ENCODE measurements around the gene PCMTD2. TPM values are rescaled to one million over a fixed set of nuclear protein-coding genes. Genes with fewer than 3 reads are reported as not detected.

Gene PCMTD2
- total and polyA plus RNA-seq, 2 of the 8 experiments (the other 6 are each of a cell fraction or from before 2014, with no cell fraction given) = 21.4 to 55.1 TPM

- H3K4ac ChIP-seq (replicated peaks; ENCODE audit: insufficient read length, low read depth, low read length) = no peak overlapping the region
- 78% methylated on average over 6 of the region's 6 CpGs; no CpG with 5 or more reads in 1 of the 2 experiments for WGBS, 2 experiments (ENCODE audit: extremely low coverage in 1 of 2, insufficient coverage in 1 of 2, insufficient read length in 1 of 2, insufficient replicate concordance in 2 of 2, low coverage in 1 of 2, low lambda C conversion rate in 2 of 2, missing lambda C conversion rate in 1 of 2)
- no peak overlapping the region for H3K23ac ChIP-seq (ENCODE audit: insufficient read length)
- TF ChIP-seq NRF1 (IDR thresholded peaks at IDR 0.05; ENCODE audit: low read depth, low read length) (no peak), GABPA (IDR thresholded peaks at IDR 0.05; ENCODE audit: borderline replicate concordance, insufficient read depth, low read length) (no peak), ZNF274 (IDR thresholded peaks at IDR 0.05; ENCODE audit: borderline replicate concordance, extremely low read depth, low read length) (no peak), KDM5A (IDR thresholded peaks at IDR 0.05; ENCODE audit: low read length) (no peak), YY1 (IDR thresholded peaks at IDR 0.05; ENCODE audit: low read depth, low read length) (no peak), CEBPB (IDR thresholded peaks at IDR 0.05; ENCODE audit: low read depth, low read length) (no peak), TEAD4 (IDR thresholded peaks at IDR 0.05; ENCODE audit: low read depth, low read length) (no peak), E2F6 (IDR thresholded peaks at IDR 0.05) (no peak), CHD1 (IDR thresholded peaks at IDR 0.05; ENCODE audit: low read depth, low read length) (no peak), GTF2F1 (IDR thresholded peaks at IDR 0.05; ENCODE audit: borderline replicate concordance, low read depth, low read length) (no peak), CBX5 (IDR thresholded peaks at IDR 0.05; ENCODE audit: low read depth, low read length) (no peak), SIRT6 (IDR thresholded peaks at IDR 0.05; ENCODE audit: low read length) (no peak), EP300 (IDR thresholded peaks at IDR 0.05; ENCODE audit: borderline replicate concordance in 1 of 2, low read depth in 2 of 2, low read length in 2 of 2) (no peak)
These were observed 4.7 kb downstream of the PCMTD2 start for GRCh38 chr20:64260239-64260638.

More at GRCh38 chr20:64260239-64260638, 4.7 kb downstream of the PCMTD2 start:
- Histone ChIP-seq H3K14ac (ENCODE audit: insufficient read length) (no peak overlapping the region), H3K27ac (ENCODE audit: low read depth, low read length) (no peak overlapping the region), H2BK120ac (replicated peaks; ENCODE audit: low read depth, low read length) (no peak overlapping the region), H4K5ac (ENCODE audit: insufficient read length, low read depth, low read length) (no peak overlapping the region), H3K4me3 (ENCODE audit: extremely low read depth in 1 of 4, insufficient read depth in 2 of 4, low read depth in 3 of 4, low read length in 4 of 4) (no peak overlapping the region), H3K23me2 (ENCODE audit: low read depth, low read length) (peaks cover under 1% of the 10 kb centered on the region; the same call in 1 of the 2 replicates), H3K56ac (replicated peaks; ENCODE audit: insufficient read length, low read depth, low read length) (no peak overlapping the region), H4K8ac (ENCODE audit: extremely low read depth, insufficient read depth, low read length) (no peak overlapping the region), H2BK12ac (ENCODE audit: low read depth, low read length) (no peak overlapping the region), H2AK5ac (ENCODE audit: low read depth, low read length) (no peak overlapping the region), H2BK15ac (ENCODE audit: low read length) (no peak overlapping the region), H3K9me3 (ENCODE audit: insufficient read depth in 2 of 2, low read depth in 1 of 2, low read length in 1 of 2) (no peaks in the 10 kb centered on the region), H3K79me1 (ENCODE audit: low read depth, low read length) (peaks cover 6% of the 10 kb centered on the region), H2BK5ac (ENCODE audit: low read depth, low read length) (no peak overlapping the region), H3K36me3 (ENCODE audit: control insufficient read depth in 2 of 4, insufficient read depth in 4 of 4, low read length in 3 of 4) (peaks cover 0 to 9% (median under 1%) of the 10 kb centered on the region in 4 experiments; a peak in 2 of 8 replicates), H3K4me1 (replicated peaks in 1 of 4; ENCODE audit: control insufficient read depth in 3 of 4, insufficient read depth in 4 of 4, low read length in 3 of 4) (peaks cover 2 to 13% (median 7%) of the 10 kb centered on the region in 4 experiments; a peak in 6 of 7 replicates), H3K9ac (replicated peaks in 1 of 4; ENCODE audit: extremely low read depth in 1 of 4, low read depth in 3 of 4, low read length in 3 of 4) (no peak overlapping the region), H4K91ac (replicated peaks; ENCODE audit: insufficient read length, low read length) (no peak overlapping the region), H3K18ac (ENCODE audit: extremely low read depth, low read length) (no peak overlapping the region), H4K20me1 (replicated peaks in 1 of 2; ENCODE audit: control insufficient read depth in 1 of 2, insufficient read depth in 2 of 2, low read length in 2 of 2) (peaks cover 4 to 9% of the 10 kb centered on the region in 2 experiments), H3K79me2 (ENCODE audit: control insufficient read depth in 1 of 2, insufficient read depth in 2 of 2, low read length in 2 of 2) (peaks cover 4 to 44% of the 10 kb centered on the region in 2 experiments; a peak in 3 of 4 replicates), H2AFZ (ENCODE audit: low read length) (no peak overlapping the region), H3K4me2 (ENCODE audit: insufficient read depth in 1 of 2, low read depth in 2 of 2, low read length in 2 of 2) (no peak overlapping the region), H2BK20ac (ENCODE audit: low read length) (no peak overlapping the region), H3K27me3 (replicated peaks in 1 of 4; ENCODE audit: control insufficient read depth in 3 of 4, extremely low read depth in 1 of 4, insufficient read depth in 3 of 4, low read length in 3 of 4) (no peaks in the 10 kb centered on the region)
- FAIRE-seq (no peak), DNase-seq (ENCODE audit: low read depth in 1 of 2, low spot score in 2 of 2) (peak in 1 of 2 experiments; percentile 31)
- POLR2A ChIA-PET (ENCODE audit: partially characterized antibody) = interaction anchor here (1.0 kb wide), 1 partner anchor 12 kb away, joined by 3 read pairs; no protein-coding TSS in a partner anchor
- CTCF ChIA-PET (ENCODE audit: partially characterized antibody) = no interaction called here
